HepG2 (cell line): ENCODE results near the gene SP9. TPM values are rescaled to one million over a fixed set of nuclear protein-coding genes. Genes with fewer than 3 reads are reported as not detected.
A peak's percentile ranks its signal among the peaks of the same experiment; 100 is the strongest.

Source experiments
- BRCA1 ChIP-seq: sonication (generic); formaldehyde crosslinking; IDR thresholded peaks from 2 replicates; pipeline ENCODE4 v1.4.0; 2020; ENCODE audit warnings: missing genetic modification reagents
- CC2D1A ChIP-seq: sonication (generic); formaldehyde crosslinking; IDR thresholded peaks from 2 replicates; pipeline ENCODE4 v1.8.1; 2023; ENCODE audit warnings: mild to moderate bottlenecking, missing genetic modification reagents
- FOXM1 ChIP-seq: sonication (generic); formaldehyde crosslinking; IDR thresholded peaks from 2 replicates; pipeline ENCODE4 v1.5.0; 2020; ENCODE audit warnings: missing genetic modification reagents
- GPN1 ChIP-seq: sonication (generic); formaldehyde crosslinking; IDR thresholded peaks from 2 replicates; pipeline ENCODE4 v1.5.1; 2020; ENCODE audit warnings: missing genetic modification reagents, borderline replicate concordance
- HOXA9 ChIP-seq: sonication (generic); formaldehyde crosslinking; IDR thresholded peaks from 2 replicates; pipeline ENCODE4 v1.8.1; 2022; ENCODE audit warnings: missing genetic modification reagents, mild to moderate bottlenecking, moderate library complexity, borderline replicate concordance
- MLLT10 ChIP-seq: sonication (generic); formaldehyde crosslinking; IDR thresholded peaks from 2 replicates; pipeline ENCODE4 v1.4.0; 2020; ENCODE audit warnings: missing genetic modification reagents
- MTF1 ChIP-seq: sonication (generic); formaldehyde crosslinking; IDR thresholded peaks from 2 replicates; pipeline ENCODE4 v1.5.0; 2020; ENCODE audit warnings: missing genetic modification reagents
- MXI1 ChIP-seq: IDR thresholded peaks from 3 replicates; pipeline ENCODE4 v1.6.1; 2012; ENCODE audit warnings: low read depth, low read length, inconsistent platforms, borderline replicate concordance
- RARA ChIP-seq: IDR thresholded peaks from 2 replicates; pipeline ENCODE4 v1.6.1; 2016; ENCODE audit warnings: missing genetic modification reagents, missing compliant biosample characterization
- REPIN1 ChIP-seq: sonication (generic); formaldehyde crosslinking; IDR thresholded peaks from 2 replicates; pipeline ENCODE4 v1.8.0; 2022; ENCODE audit warnings: missing genetic modification reagents, low read depth, mild to moderate bottlenecking, borderline replicate concordance
- SPEN ChIP-seq: sonication (generic); formaldehyde crosslinking; IDR thresholded peaks from 2 replicates; pipeline ENCODE4 v1.5.1; 2020; ENCODE audit warnings: low read depth, mild to moderate bottlenecking, missing genetic modification reagents
- SSRP1 ChIP-seq: IDR thresholded peaks from 2 replicates; pipeline ENCODE4 v1.6.1; 2016; ENCODE audit warnings: control low read depth
- TAF1 ChIP-seq: sonication (generic); formaldehyde crosslinking; IDR thresholded peaks from 2 replicates; pipeline ENCODE4 v1.4.0; 2020; ENCODE audit warnings: missing genetic modification reagents
- ZFP36L1 ChIP-seq: sonication (generic); formaldehyde crosslinking; IDR thresholded peaks from 2 replicates; pipeline ENCODE4 v1.8.0; 2022; ENCODE audit warnings: mild to moderate bottlenecking, missing genetic modification reagents, moderate library complexity
- ZFP41 ChIP-seq: sonication (generic); formaldehyde crosslinking; IDR thresholded peaks from 2 replicates; pipeline ENCODE4 v1.4.0; 2020; ENCODE audit warnings: mild to moderate bottlenecking, missing genetic modification reagents, borderline replicate concordance
- ZNF34 ChIP-seq: sonication (generic); formaldehyde crosslinking; IDR thresholded peaks from 2 replicates; pipeline ENCODE4 v1.4.0; 2020; ENCODE audit warnings: mild to moderate bottlenecking, missing genetic modification reagents, borderline replicate concordance
- ZNF451 ChIP-seq: sonication (generic); formaldehyde crosslinking; IDR thresholded peaks from 2 replicates; pipeline ENCODE4 v1.5.0; 2020; ENCODE audit warnings: mild to moderate bottlenecking, missing genetic modification reagents
- ZNF782 ChIP-seq: sonication (generic); formaldehyde crosslinking; IDR thresholded peaks from 2 replicates; pipeline ENCODE4 v1.4.0; 2020; ENCODE audit warnings: missing genetic modification reagents, mild to moderate bottlenecking, borderline replicate concordance
- ZNF792 ChIP-seq: IDR thresholded peaks from 2 replicates; pipeline ENCODE4 v1.6.1; 2016
- ZSCAN22 ChIP-seq: sonication (generic); formaldehyde crosslinking; IDR thresholded peaks from 2 replicates; pipeline ENCODE4 v1.4.0; 2020; ENCODE audit warnings: mild to moderate bottlenecking, missing genetic modification reagents
- ZSCAN29 ChIP-seq: sonication (generic); formaldehyde crosslinking; conservative IDR thresholded peaks from 2 replicates; pipeline ENCODE4 v1.4.0; 2020; ENCODE audit warnings: mild to moderate bottlenecking, missing genetic modification reagents
- ZXDC ChIP-seq: sonication (generic); formaldehyde crosslinking; IDR thresholded peaks from 2 replicates; pipeline ENCODE4 v1.5.0; 2020; ENCODE audit warnings: mild to moderate bottlenecking, missing genetic modification reagents
- polyA plus RNA-seq, 8 experiments: library from polyadenylated mRNA; depleted of rRNA in 3 of 8; stranded (reverse) in 7 of 8; unstranded in 1 of 8; fragments of >200 nt; fragmentation: Illumina TruSeq in 4 of 8; extraction: Trizol in 4 of 8; gene quantifications; 2 replicates each; pipeline versions ENCODE4 v1.2.1 to v1.2.3, GENCODE V29; 2011 to 2016; ENCODE audit warnings: low read depth in 4 of 8, missing spikeins in 1 of 8, mixed read lengths in 1 of 8; ENCODE audit not compliant: insufficient read depth in 1 of 8
- total RNA-seq, 5 experiments: library from RNA; depleted of rRNA; stranded (reverse); fragments of >200 nt; fragmentation: Illumina TruSeq; extraction: Trizol; gene quantifications; 2 replicates each; pipeline ENCODE4 v1.2.3, GENCODE V29; 2016; ENCODE audit warnings: low read depth in 1 of 5
- TF ChIP-seq, protein P1 (sequence below): sonication (generic); formaldehyde crosslinking; IDR thresholded peaks from 2 replicates; pipeline ENCODE4 v1.4.0; 2020; ENCODE audit warnings: low read depth, mild to moderate bottlenecking, missing genetic modification reagents
- TF ChIP-seq, protein P2 (sequence below): conservative IDR thresholded peaks from 2 replicates; pipeline ENCODE4 v1.6.1; 2018; ENCODE audit warnings: missing genetic modification reagents
- TF ChIP-seq, protein P3 (sequence below): sonication (generic); formaldehyde crosslinking; IDR thresholded peaks from 2 replicates; pipeline ENCODE4 v1.4.0; 2020; ENCODE audit warnings: mild to moderate bottlenecking, missing genetic modification reagents

The SP9 gene
- total and polyA plus RNA-seq, 2 of the 13 experiments (the other 11 are each of a cell fraction or from before 2014, with no cell fraction given): not detected

- TF ChIP-seq ZXDC (CRISPR knock-in tag): 0 out of 2 replicates have a peak, but pooled peaks have one; percentile 53
- TF ChIP-seq MTF1 (CRISPR knock-in tag): peak; percentile 46; the same call in 1 of the 2 replicates
- TF ChIP-seq BRCA1 (CRISPR knock-in tag): no peak
- no peak for TF ChIP-seq ZNF792 (CRISPR knock-in tag)
- TF ChIP-seq, protein P1, sequence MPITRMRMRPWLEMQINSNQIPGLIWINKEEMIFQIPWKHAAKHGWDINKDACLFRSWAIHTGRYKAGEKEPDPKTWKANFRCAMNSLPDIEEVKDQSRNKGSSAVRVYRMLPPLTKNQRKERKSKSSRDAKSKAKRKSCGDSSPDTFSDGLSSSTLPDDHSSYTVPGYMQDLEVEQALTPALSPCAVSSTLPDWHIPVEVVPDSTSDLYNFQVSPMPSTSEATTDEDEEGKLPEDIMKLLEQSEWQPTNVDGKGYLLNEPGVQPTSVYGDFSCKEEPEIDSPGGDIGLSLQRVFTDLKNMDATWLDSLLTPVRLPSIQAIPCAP: no peak
- no peak for TF ChIP-seq TAF1 (CRISPR knock-in tag)
- TF ChIP-seq GPN1 (CRISPR knock-in tag): peak; percentile 71; the same call in 1 of the 2 replicates
- no peak for TF ChIP-seq FOXM1 (CRISPR knock-in tag)
- no peak for TF ChIP-seq ZFP36L1
- TF ChIP-seq ZFP41 (CRISPR knock-in tag): no peak
- TF ChIP-seq RARA: no peak
- TF ChIP-seq, protein P2, sequence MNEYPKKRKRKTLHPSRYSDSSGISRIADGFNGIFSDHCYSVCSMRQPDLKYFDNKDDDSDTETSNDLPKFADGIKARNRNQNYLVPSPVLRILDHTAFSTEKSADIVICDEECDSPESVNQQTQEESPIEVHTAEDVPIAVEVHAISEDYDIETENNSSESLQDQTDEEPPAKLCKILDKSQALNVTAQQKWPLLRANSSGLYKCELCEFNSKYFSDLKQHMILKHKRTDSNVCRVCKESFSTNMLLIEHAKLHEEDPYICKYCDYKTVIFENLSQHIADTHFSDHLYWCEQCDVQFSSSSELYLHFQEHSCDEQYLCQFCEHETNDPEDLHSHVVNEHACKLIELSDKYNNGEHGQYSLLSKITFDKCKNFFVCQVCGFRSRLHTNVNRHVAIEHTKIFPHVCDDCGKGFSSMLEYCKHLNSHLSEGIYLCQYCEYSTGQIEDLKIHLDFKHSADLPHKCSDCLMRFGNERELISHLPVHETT (CRISPR knock-in tag): no peak
- no peak for TF ChIP-seq REPIN1 (CRISPR knock-in tag)
- TF ChIP-seq ZNF451: no peak
- TF ChIP-seq, protein P3, sequence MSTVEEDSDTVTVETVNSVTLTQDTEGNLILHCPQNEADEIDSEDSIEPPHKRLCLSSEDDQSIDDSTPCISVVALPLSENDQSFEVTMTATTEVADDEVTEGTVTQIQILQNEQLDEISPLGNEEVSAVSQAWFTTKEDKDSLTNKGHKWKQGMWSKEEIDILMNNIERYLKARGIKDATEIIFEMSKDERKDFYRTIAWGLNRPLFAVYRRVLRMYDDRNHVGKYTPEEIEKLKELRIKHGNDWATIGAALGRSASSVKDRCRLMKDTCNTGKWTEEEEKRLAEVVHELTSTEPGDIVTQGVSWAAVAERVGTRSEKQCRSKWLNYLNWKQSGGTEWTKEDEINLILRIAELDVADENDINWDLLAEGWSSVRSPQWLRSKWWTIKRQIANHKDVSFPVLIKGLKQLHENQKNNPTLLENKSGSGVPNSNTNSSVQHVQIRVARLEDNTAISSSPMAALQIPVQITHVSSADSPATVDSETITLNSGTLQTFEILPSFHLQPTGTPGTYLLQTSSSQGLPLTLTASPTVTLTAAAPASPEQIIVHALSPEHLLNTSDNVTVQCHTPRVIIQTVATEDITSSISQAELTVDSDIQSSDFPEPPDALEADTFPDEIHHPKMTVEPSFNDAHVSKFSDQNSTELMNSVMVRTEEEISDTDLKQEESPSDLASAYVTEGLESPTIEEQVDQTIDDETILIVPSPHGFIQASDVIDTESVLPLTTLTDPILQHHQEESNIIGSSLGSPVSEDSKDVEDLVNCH (CRISPR knock-in tag): no peak
- TF ChIP-seq CC2D1A (CRISPR knock-in tag): no peak
- TF ChIP-seq HOXA9 (CRISPR knock-in tag): no peak
- no peak for TF ChIP-seq ZSCAN22 (CRISPR knock-in tag)
- no peak for TF ChIP-seq SPEN (CRISPR knock-in tag)
- TF ChIP-seq MLLT10: no peak
- no peak for TF ChIP-seq ZSCAN29 (CRISPR knock-in tag)
- TF ChIP-seq SSRP1 (CRISPR knock-in tag): no peak
- no peak for TF ChIP-seq ZNF782 (CRISPR knock-in tag)
- TF ChIP-seq MXI1: no peak
- no peak for TF ChIP-seq ZNF34
These were observed at the start of gene SP9 (continued) for GRCh38 chr2:174334781-174335251.
